Ovary (tissue), 9 donors: ENCODE data around the gene MRAP2. TPM values are rescaled to one million over a fixed set of nuclear protein-coding genes. Genes with fewer than 3 reads are reported as not detected.

Experiments used
- DNase-seq, 5 donors: peaks; one replicate each; pipeline ENCODE4 v3.0.0-alpha.2; 2019 to 2020
- H3K27ac ChIP-seq, 2 donors: fragments of 200-600 bp; one replicate each; pipeline versions ENCODE4 v1.5.1 to v1.8.0; 2019 to 2022
- H3K27me3 ChIP-seq: fragments of 200-600 bp; one replicate; pipeline ENCODE4 v1.8.0; 2022
- H3K36me3 ChIP-seq: fragments of 200-600 bp; sonication (generic); one replicate; pipeline ENCODE4 v1.5.1; 2019
- H3K4me1 ChIP-seq: one replicate; pipeline ENCODE4 v1.8.1; 2013; ENCODE audit warnings: mild to moderate bottlenecking, moderate library complexity; ENCODE audit not compliant: insufficient read depth
- H3K4me3 ChIP-seq: fragments of 200-600 bp; sonication (generic); one replicate; pipeline ENCODE4 v1.5.1; 2017
- H3K9me3 ChIP-seq, 2 donors: fragments of 200-600 bp in 1 of 2; sonication (generic) in 1 of 2; one replicate each; pipeline versions ENCODE4 v1.5.1 to v1.8.1; 2013 to 2019; ENCODE audit warnings: mild to moderate bottlenecking in 1 of 2, moderate library complexity in 1 of 2
- EP300 ChIP-seq: sonication (generic); formaldehyde crosslinking; IDR thresholded peaks from one replicate; pipeline ENCODE4 v1.6.1; 2017; ENCODE audit warnings: antibody characterized with exemption
- POLR2A ChIP-seq: fragments of 450-650 bp; IDR thresholded peaks from one replicate; pipeline ENCODE4 v1.6.1; 2017; ENCODE audit warnings: antibody characterized with exemption, mild to moderate bottlenecking, moderate library complexity
- WGBS, 3 donors: extraction: QIAGEN DNeasy Blood & Tissue Kit in 1 of 3; methylation state at CpG; one replicate each; pipeline versions ENCODE4 v1.1.5 to v1.1.7; 2013 to 2017; 5-methylcytosine and 5-hydroxymethylcytosine counted together
- intact Hi-C, 4 donors: fragments of 100-400 bp; cut with DNase I; formaldehyde crosslinking; loops; one replicate each; pipeline versions ENCODE4 v1.11.0 to v1.15.1; 2022 to 2023
- polyA plus RNA-seq, 2 donors: library from polyadenylated mRNA; stranded (reverse); fragments of 200-250 nt in 1 of 2; fragments of 350-450 nt in 1 of 2; fragmentation: Illumina TruSeq in 1 of 2; extraction: RNeasy Lipid Tissue Mini Kit (QIAGEN cat#74804) in 1 of 2; gene quantifications; one replicate each; pipeline ENCODE4 v1.2.3, GENCODE V29; 2013 to 2014
- total RNA-seq, 7 donors: library from RNA; depleted of rRNA in 2 of 7; stranded (reverse); fragments of >200 nt in 2 of 7; fragmentation: NEBNext Ultra II Directional in 3 of 7; extraction: Animal tissue kit (Norgen Biotek cat#: 25700) in 3 of 7; gene quantifications; one replicate each; pipeline versions ENCODE4 v1.1.0 to v1.2.4, GENCODE V29; 2016 to 2023
- TF ChIP-seq, protein P1 (sequence below), 3 donors: fragments of 450-650 bp in 2 of 3; fragments of 200-600 bp in 1 of 3; IDR thresholded peaks; one replicate each; pipeline versions ENCODE4 v1.5.1 to v1.8.0; 2016 to 2022; ENCODE audit warnings: antibody characterized with exemption in 3 of 3, mild to moderate bottlenecking in 1 of 3
- donor health status: DM: no; HTN: no; CAD: no; lungs with moderate emphysema.
- donor health status: DM: no; HTN: no; CAD: no.
- donor health status: Bipolar disorder and iron deficiency.
- donor health status: DM: yes; HTN: yes; CAD: no.
- donor health status: DM: no; HTN: no; CAD: no.
- donor health status: DM: yes; HTN: yes; CAD: no.

MRAP2 gene
- total and polyA plus RNA-seq, 9 donors: 0.20 to 4.7 (median 1.2) TPM

DNA sequence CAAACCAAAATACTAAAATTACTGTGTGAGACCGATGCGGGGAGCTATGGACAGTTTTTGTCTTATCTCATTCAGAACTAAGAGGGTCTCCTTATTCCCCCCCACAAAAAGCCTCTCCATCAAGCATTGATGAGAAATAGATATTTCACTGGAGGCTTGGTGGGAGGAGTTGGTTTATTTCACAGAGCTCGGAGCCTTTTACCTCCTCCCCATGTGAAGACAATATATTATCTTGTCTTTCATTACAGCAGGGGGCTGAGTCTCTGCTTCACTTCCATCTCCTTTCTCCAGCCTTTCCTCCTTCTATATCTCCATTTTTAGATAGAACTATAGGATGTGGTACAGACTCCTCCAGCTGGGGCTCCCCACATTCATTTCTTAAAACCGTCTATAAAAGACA, 29.9 kb upstream of the MRAP2 start:
- TF ChIP-seq EP300: no peak
- TF ChIP-seq, protein P1, sequence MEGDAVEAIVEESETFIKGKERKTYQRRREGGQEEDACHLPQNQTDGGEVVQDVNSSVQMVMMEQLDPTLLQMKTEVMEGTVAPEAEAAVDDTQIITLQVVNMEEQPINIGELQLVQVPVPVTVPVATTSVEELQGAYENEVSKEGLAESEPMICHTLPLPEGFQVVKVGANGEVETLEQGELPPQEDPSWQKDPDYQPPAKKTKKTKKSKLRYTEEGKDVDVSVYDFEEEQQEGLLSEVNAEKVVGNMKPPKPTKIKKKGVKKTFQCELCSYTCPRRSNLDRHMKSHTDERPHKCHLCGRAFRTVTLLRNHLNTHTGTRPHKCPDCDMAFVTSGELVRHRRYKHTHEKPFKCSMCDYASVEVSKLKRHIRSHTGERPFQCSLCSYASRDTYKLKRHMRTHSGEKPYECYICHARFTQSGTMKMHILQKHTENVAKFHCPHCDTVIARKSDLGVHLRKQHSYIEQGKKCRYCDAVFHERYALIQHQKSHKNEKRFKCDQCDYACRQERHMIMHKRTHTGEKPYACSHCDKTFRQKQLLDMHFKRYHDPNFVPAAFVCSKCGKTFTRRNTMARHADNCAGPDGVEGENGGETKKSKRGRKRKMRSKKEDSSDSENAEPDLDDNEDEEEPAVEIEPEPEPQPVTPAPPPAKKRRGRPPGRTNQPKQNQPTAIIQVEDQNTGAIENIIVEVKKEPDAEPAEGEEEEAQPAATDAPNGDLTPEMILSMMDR (IDR thresholded peaks at IDR 0.05): no peak
- no peak for TF ChIP-seq POLR2A
- Histone ChIP-seq H3K9me3 (no peaks in the 10 kb centered on the region), H3K4me1 (no peaks in the 10 kb centered on the region), H3K27me3 (no peaks in the 10 kb centered on the region), H3K4me3 (no peak overlapping the region), H3K36me3 (no peaks in the 10 kb centered on the region), H3K27ac (no peak overlapping the region)
- no peak for DNase-seq
- 24 to 30% (median 28%) methylated on average over 4 of the region's 4 CpGs for WGBS, 3 donors
- intact Hi-C loops: no loop called here

DNA sequence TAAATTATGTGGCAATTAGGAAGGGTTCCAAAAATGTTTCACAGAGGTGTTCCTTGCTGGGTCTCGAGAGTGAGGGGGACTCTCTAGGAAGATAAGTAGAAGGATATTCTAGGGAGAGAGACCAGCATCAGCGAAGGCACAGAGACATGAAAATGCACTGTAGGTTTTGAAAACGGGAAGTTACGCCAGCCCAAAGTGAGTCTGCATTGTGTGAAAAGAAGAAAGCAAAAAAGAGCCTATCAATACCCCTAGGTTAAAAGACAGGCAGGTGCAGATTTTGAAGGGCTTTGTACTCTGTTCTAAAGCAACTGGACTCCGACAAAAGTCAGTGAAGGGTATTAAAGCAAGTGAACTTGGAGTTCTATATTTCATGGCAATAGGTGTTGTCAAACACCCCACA, 25.7 kb upstream of the MRAP2 start:
- Histone ChIP-seq H3K27me3 (no peaks in the 10 kb centered on the region), H3K27ac (no peak overlapping the region), H3K4me3 (no peak overlapping the region), H3K36me3 (no peaks in the 10 kb centered on the region), H3K4me1 (no peaks in the 10 kb centered on the region), H3K9me3 (no peaks in the 10 kb centered on the region)
- DNase-seq: no peak
- 76 to 83% (median 79%) methylated on average over 5 of the region's 5 CpGs for WGBS, 3 donors
- TF ChIP-seq, protein P1 (IDR thresholded peaks at IDR 0.05): no peak
- TF ChIP-seq POLR2A (no peak), EP300 (no peak)
- intact Hi-C loops: no loop called here

GRCh38 chr6:84013354-84013753, 20.2 kb upstream of the MRAP2 start:
- no peaks in the 10 kb centered on the region for H3K36me3 ChIP-seq
- no peak overlapping the region for H3K4me3 ChIP-seq
- intact Hi-C loops: no loop called here
- TF ChIP-seq, protein P1 (IDR thresholded peaks at IDR 0.05): no peak
- no peaks in the 10 kb centered on the region for H3K9me3 ChIP-seq
- H3K27me3 ChIP-seq: no peaks in the 10 kb centered on the region
- DNase-seq: no peak
- H3K27ac ChIP-seq: no peak overlapping the region
- no peaks in the 10 kb centered on the region for H3K4me1 ChIP-seq
- 58 to 81% (median 64%) methylated on average over 2 of the region's 2 CpGs for WGBS, 3 donors

DNA sequence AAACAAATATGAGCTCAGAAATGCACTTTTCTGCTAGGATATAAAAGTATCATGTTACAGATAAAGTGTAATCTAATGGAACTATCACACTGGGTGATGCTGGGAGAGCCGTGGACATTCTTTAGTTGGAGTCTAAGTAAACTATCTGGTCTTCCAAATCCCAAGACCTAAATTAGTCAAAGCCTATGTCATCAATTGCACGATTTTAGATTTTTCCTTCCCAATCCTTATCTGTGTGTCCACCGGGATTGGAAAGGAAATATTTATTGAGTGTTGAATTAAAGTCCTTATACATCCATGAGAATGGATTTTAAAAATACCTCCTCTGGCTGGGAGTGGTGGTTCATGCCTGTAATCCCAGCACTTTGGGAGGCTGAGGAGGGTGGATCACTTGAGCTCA, 19.6 kb upstream of the MRAP2 start:
- TF ChIP-seq, protein P1 (IDR thresholded peaks at IDR 0.05): no peak
- TF ChIP-seq EP300 (no peak), POLR2A (no peak)
- Histone ChIP-seq H3K27ac (no peak overlapping the region), H3K9me3 (no peaks in the 10 kb centered on the region), H3K4me3 (no peak overlapping the region), H3K36me3 (no peaks in the 10 kb centered on the region), H3K4me1 (no peaks in the 10 kb centered on the region), H3K27me3 (no peaks in the 10 kb centered on the region)
- DNase-seq: no peak
- 14 to 32% (median 20%) methylated on average over 3 of the region's 3 CpGs for WGBS, 3 donors
- intact Hi-C loops: no loop called here

GRCh38 chr6:84016029-84016428, 17.5 kb upstream of the MRAP2 start:
- intact Hi-C loops: no loop called here
- WGBS, 3 donors: 61 to 88% (median 83%) methylated on average over 1 of the region's 1 CpG

More at GRCh38 chr6:84016029-84016428, 17.5 kb upstream of the MRAP2 start:
- H3K36me3 ChIP-seq: no peaks in the 10 kb centered on the region
- H3K27ac ChIP-seq: no peak overlapping the region
- TF ChIP-seq, protein P1 (IDR thresholded peaks at IDR 0.05): no peak
- TF ChIP-seq EP300: no peak
- no peak for TF ChIP-seq POLR2A
- no peaks in the 10 kb centered on the region for H3K9me3 ChIP-seq
- no peaks in the 10 kb centered on the region for H3K4me1 ChIP-seq
- DNase-seq: no peak
- H3K27me3 ChIP-seq: no peaks in the 10 kb centered on the region
- no peak overlapping the region for H3K4me3 ChIP-seq
